RWPE1 (cell line): Measurements from ENCODE around the gene USP36.

Experiments used
- CTCF ChIA-PET: fragments of 350-600 bp; sonication (Branson Sonifier 250); formaldehyde crosslinking; extraction: SDS; loops from one replicate; lab custom pipeline; 2021; lab: Yijun Ruan, JAX
- POLR2A ChIA-PET: fragments of 400-600 bp; formaldehyde crosslinking; extraction: SDS; loops from one replicate; lab custom pipeline; 2020; ENCODE audit warnings: antibody characterized with exemption; ENCODE audit not compliant: low non-redundant PET; lab: Yijun Ruan, JAX
- DNase-seq: peaks from one replicate; pipeline ENCODE4 v3.0.0; 2012; ENCODE audit warnings: low spot score
- H3K27ac ChIP-seq: fragments of 450-650 bp; 2 replicates; pipeline ENCODE4 v1.5.1; 2017
- TF ChIP-seq, protein P1 (sequence below): fragments of 450-650 bp; conservative IDR thresholded peaks from 2 replicates; pipeline ENCODE4 v1.5.1; 2017; ENCODE audit warnings: low read depth, mild to moderate bottlenecking

Gene USP36

DNA sequence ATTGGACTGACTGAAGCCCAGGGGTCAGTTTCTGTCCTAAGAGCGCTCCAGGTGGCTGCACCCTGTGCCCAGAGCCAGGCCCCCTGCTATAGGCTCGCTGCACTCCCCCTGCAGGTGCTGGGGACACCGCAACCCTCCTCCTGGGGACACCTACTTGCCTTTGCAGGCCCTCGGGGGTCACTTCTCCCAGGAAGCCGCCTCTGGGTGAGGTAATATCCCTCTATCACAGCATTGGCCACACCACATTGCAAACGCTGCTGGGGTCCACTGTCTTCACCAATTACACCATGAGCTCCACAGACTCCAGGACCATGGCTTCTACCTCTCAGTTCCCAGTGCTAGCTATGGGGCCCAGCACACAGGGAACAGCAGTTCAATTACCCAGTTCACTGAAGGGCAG, 14.9 kb downstream of the USP36 start:
- TF ChIP-seq, protein P1, sequence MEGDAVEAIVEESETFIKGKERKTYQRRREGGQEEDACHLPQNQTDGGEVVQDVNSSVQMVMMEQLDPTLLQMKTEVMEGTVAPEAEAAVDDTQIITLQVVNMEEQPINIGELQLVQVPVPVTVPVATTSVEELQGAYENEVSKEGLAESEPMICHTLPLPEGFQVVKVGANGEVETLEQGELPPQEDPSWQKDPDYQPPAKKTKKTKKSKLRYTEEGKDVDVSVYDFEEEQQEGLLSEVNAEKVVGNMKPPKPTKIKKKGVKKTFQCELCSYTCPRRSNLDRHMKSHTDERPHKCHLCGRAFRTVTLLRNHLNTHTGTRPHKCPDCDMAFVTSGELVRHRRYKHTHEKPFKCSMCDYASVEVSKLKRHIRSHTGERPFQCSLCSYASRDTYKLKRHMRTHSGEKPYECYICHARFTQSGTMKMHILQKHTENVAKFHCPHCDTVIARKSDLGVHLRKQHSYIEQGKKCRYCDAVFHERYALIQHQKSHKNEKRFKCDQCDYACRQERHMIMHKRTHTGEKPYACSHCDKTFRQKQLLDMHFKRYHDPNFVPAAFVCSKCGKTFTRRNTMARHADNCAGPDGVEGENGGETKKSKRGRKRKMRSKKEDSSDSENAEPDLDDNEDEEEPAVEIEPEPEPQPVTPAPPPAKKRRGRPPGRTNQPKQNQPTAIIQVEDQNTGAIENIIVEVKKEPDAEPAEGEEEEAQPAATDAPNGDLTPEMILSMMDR, result no peak
- CTCF ChIA-PET, result interaction anchor here (0.7 kb wide), 1 partner anchor 153 kb away, joined by 4 read pairs; no protein-coding TSS in a partner anchor
- peak overlapping the region; percentile 14; the same call in 1 of the 2 replicates for H3K27ac ChIP-seq
- POLR2A ChIA-PET, result no interaction called here
- no peak for DNase-seq

DNA sequence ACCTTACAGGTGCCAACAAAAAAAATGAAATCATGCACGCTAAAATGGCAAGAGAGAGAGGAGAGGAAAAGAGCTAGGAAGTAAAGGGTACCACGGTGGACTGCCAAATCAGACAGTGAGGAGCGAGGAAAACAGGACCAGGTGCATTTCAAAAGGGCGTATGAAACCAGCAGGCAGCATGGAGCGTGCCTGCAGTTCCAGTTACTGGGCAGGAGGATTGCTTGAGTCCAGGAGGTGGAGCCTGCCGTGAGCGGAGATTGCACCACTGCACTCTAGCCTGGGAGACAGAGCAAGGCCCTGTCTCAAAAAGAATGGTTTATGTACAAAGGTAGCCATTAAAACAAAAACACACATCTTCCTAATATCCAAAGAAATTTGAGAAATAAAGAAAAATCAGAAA, 16.4 kb downstream of the USP36 start:
- DNase-seq, result no peak
- TF ChIP-seq, protein P1, result no peak
- H3K27ac ChIP-seq, result no peak overlapping the region
- CTCF ChIA-PET, result interaction anchor here (0.7 kb wide), 1 partner anchor 41 kb away, joined by 3 read pairs; no protein-coding TSS in a partner anchor
- POLR2A ChIA-PET, result no interaction called here

DNA sequence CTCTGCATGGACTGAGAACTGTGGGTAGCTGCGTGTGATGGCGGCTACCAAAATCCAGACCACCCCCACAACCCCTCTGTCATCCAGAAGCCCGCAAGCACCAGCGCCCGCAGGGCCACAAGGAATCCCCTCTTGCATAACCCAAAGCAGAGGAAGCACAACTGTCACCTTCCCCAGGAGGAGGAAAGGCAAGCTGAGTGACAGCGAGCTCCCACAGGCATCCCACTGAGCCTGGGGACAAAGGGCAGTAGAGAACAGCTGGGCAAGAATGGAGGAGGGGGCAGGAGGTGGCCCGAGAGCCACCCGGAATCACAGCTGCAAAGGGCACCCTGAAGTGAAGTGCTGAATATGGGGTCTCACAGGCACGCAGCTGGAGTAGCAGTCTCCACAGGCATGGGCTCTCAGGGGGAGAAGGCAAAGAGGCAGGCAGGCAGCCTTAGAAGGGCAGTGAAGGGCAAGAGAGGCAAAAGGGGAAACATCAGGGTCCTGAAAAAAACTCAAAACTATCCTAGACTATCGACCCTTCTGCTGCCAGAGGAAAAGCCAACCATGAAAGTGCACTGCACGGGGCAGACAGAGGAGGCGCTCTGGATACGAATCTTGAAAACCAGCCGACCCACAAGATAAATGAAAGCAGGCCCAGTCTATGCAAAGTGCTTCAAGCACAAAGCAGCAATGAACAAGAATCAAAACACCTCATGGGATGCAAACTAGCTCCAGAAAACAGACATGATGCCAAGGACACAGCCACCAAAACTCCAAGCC, 17.1 kb downstream of the USP36 start:
- TF ChIP-seq, protein P1, result no peak
- CTCF ChIA-PET, result interaction anchor here (0.7 to 0.8 kb wide), 2 partner anchors 42 to 52 kb away, joined by 3 to 4 read pairs; no protein-coding TSS in a partner anchor
- POLR2A ChIA-PET, result no interaction called here
- DNase-seq, result no peak
- H3K27ac ChIP-seq, result no peak overlapping the region

DNA sequence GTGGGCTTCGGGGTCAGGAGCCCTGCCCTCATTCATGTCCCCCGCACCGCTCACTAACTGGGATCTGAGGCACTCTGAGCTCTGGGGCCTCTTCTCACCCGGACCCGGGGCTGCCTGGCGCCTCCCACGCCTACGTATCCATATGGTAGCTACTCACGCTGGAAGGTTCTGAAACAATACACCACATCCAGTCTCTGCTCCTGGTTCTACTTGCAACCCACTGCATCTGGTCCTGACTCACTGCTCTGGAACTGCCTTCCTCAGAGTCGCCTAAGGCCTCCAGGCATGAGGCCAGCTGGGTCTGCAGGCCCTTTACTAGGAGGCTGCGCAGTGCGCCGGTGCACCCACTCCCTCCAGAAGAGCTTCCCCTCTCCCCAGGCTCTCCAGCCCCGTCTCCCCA, 18.1 kb downstream of the USP36 start:
- CTCF ChIA-PET, result interaction anchor here (0.5 kb wide), 1 partner anchor 18 kb away, joined by 3 read pairs; no protein-coding TSS in a partner anchor
- peak; percentile 83 for DNase-seq
- TF ChIP-seq, protein P1, result no peak
- 0 out of 2 replicates have a peak overlapping the region, but pooled peaks have one; percentile 3 for H3K27ac ChIP-seq
- POLR2A ChIA-PET, result no interaction called here

DNA sequence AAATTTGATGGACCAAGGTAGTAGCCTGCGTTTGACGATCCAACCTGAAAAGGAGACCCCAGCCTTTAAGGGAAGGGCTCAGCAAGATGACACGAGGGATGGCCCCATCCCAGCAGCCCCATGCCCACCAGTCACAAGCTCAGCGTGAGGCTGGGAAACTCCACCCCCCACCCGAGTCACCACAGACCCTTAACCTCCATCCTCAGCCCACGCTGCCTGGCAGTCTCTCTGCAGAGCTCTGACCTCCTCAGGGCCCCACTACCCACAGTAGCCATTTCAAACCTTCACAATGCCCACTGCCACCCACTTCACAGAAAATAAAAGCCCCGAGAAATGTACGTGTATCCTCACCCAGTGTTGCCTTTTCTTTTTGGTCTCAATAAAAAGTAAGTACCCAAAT, 18.7 kb downstream of the USP36 start:
- TF ChIP-seq, protein P1, result no peak
- DNase-seq, result no peak
- CTCF ChIA-PET, result no interaction called here
- no peak overlapping the region for H3K27ac ChIP-seq
- POLR2A ChIA-PET, result no interaction called here

DNA sequence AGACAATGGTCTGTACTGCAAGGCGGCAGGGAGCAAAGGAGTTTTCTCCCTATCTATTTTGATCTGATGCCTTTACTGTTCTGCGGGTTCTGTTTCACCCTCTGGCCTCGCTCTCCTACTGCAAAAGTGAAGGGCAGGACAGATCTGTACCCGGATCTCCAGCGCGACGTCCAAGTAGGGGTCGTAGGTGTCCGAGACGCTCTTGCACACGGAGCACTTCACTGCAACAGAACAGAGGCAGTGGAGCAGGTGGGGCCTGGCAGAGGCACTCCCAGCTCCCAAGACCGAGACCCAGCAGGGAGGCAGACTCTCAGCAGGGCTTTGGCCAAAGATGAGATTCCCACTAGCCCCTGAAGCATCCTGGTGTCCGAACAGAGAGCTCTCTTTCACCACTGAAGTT, 19.8 kb downstream of the USP36 start:
- CTCF ChIA-PET, result interaction anchor here (0.6 kb wide), 1 partner anchor 19 kb away, joined by 3 read pairs; no protein-coding TSS in a partner anchor
- peak overlapping the region; percentile 7; the same call in 1 of the 2 replicates for H3K27ac ChIP-seq
- POLR2A ChIA-PET, result no interaction called here

More for the DNA sequence above, 19.8 kb downstream of the USP36 start:
- no peak for DNase-seq
- TF ChIP-seq, protein P1, result no peak
